Calu3 (cell line): ENCODE data around the gene NUP62. TPM values are rescaled to one million over a fixed set of nuclear protein-coding genes. Genes with fewer than 3 reads are reported as not detected.

Experiments
- BruUV-seq: library from RNA; stranded (reverse); fragments of 400-500 nt; replicated peaks from 2 replicates; lab custom pipeline; 2021; lab: Mats Ljungman, UMichigan
- CTCF ChIA-PET: fragments of 300-600 bp; sonication (Branson Sonifier 250); formaldehyde crosslinking; loops from one replicate; lab custom pipeline; 2022; ENCODE audit warnings: antibody characterized with exemption; lab: Charles Lee
- DNase-seq: peaks from one replicate; pipeline ENCODE4 v3.0.0; 2022
- H3K27ac Mint-ChIP-seq: one replicate; pipeline ENCODE4 v1.8.0; 2022; ENCODE audit warnings: mixed read lengths; ENCODE audit not compliant: unreplicated experiment
- H3K27me3 Mint-ChIP-seq: one replicate; pipeline ENCODE4 v1.8.0; 2022; ENCODE audit warnings: mixed read lengths; ENCODE audit not compliant: unreplicated experiment
- H3K36me3 Mint-ChIP-seq: one replicate; pipeline ENCODE4 v1.8.0; 2022; ENCODE audit warnings: mild to moderate bottlenecking, moderate library complexity, mixed read lengths; ENCODE audit not compliant: insufficient read depth, unreplicated experiment
- H3K4me1 Mint-ChIP-seq: one replicate; pipeline ENCODE4 v1.8.0; 2022; ENCODE audit warnings: mild to moderate bottlenecking, low read depth, mixed read lengths; ENCODE audit not compliant: unreplicated experiment
- H3K4me3 Mint-ChIP-seq: one replicate; pipeline ENCODE4 v1.8.0; 2022; ENCODE audit warnings: mild to moderate bottlenecking, low read depth, moderate library complexity, mixed read lengths; ENCODE audit not compliant: unreplicated experiment
- H3K9me3 Mint-ChIP-seq: one replicate; pipeline ENCODE4 v1.8.0; 2022; ENCODE audit warnings: low read depth, mixed read lengths; ENCODE audit not compliant: unreplicated experiment
- CTCF ChIP-seq: fragments of 200-600 bp; IDR thresholded peaks from one replicate; pipeline ENCODE4 v1.8.0; 2022; ENCODE audit warnings: antibody characterized with exemption; ENCODE audit not compliant: unreplicated experiment
- intact Hi-C: fragments of 100-400 bp; cut with micrococcal nuclease; formaldehyde crosslinking; loops from one replicate; pipeline ENCODE4 v1.10.0; 2022; ENCODE audit not compliant: unreplicated experiment
- total RNA-seq: library from RNA; stranded (reverse); gene quantifications from 2 replicates; pipeline ENCODE4 v1.2.3, GENCODE V29; 2022

Gene NUP62
- total RNA-seq, 1 experiment from 2014 or later, result 124 TPM

GRCh38 chr19:49866933-49867782, 62.1 kb downstream of the NUP62 start, which contains the start of gene PNKP:
Gene PNKP (minus strand): TSS chr19:49867576. CDS start chr19:49867204, 372 bp downstream.
- Mint-ChIP-seq H3K27me3 (no peaks in the 10 kb centered on the region), H3K4me1 (peaks cover 46% of the 10 kb centered on the region), H3K36me3 (peaks cover 5% of the 10 kb centered on the region), H3K27ac (no peak within 1 kb of the TSS), H3K9me3 (no peaks in the 10 kb centered on the region), H3K4me3 (no peak within 1 kb of the TSS)
- TF ChIP-seq CTCF, result no peak
- CTCF ChIA-PET, result interaction anchor here (0.8 kb wide), 2 partner anchors 9 to 54 kb away, joined by 3 read pairs; partner anchors contain the start of gene FUZ
- no TSS peak for BruUV-seq
- intact Hi-C loops, result no loop called here
- DNase-seq, result peak; percentile 96

GRCh38 chr19:49864890-49865289, 64.4 kb downstream of the NUP62 start:
- TF ChIP-seq CTCF, result no peak
- no TSS peak for BruUV-seq
- CTCF ChIA-PET, result interaction anchor here (1.5 kb wide), 1 partner anchor 14 kb away, joined by 3 read pairs; no protein-coding TSS in a partner anchor
- Mint-ChIP-seq H3K4me1 (peaks cover 40% of the 10 kb centered on the region), H3K27ac (peak overlapping the region; percentile 47), H3K27me3 (no peaks in the 10 kb centered on the region), H3K4me3 (peak overlapping the region; percentile 18), H3K36me3 (peaks cover 21% of the 10 kb centered on the region), H3K9me3 (no peaks in the 10 kb centered on the region)
- intact Hi-C loops, result no loop called here
- no peak for DNase-seq

DNA sequence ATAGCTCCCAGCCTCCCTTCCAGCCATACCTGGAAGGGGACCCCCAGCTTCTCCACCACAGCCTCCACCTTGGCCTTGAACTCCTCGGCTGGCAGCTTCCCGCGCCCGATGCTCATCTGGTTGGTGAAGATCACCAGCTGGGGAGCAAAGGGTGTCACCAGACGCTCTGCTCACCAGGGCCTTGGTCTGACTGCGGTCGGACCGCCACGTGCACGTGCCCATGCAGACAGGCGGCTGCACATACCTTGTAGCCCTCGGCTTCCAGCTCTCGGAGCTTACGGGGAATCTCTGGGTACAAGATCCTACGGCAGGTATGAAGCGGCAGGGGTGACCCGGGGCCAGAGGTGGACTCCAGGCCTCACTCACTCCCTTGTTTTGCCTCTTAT, 65.4 kb downstream of the NUP62 start:
- H3K4me1 Mint-ChIP-seq, result peaks cover 38% of the 10 kb centered on the region
- H3K27me3 Mint-ChIP-seq, result no peaks in the 10 kb centered on the region
- H3K4me3 Mint-ChIP-seq, result no peak overlapping the region
- BruUV-seq, result no TSS peak
- intact Hi-C loops, result no loop called here
- no peak for DNase-seq
- TF ChIP-seq CTCF, result no peak
- CTCF ChIA-PET, result no interaction called here
- peaks cover 31% of the 10 kb centered on the region for H3K36me3 Mint-ChIP-seq
- no peaks in the 10 kb centered on the region for H3K9me3 Mint-ChIP-seq
- peak overlapping the region; percentile 47 for H3K27ac Mint-ChIP-seq

DNA sequence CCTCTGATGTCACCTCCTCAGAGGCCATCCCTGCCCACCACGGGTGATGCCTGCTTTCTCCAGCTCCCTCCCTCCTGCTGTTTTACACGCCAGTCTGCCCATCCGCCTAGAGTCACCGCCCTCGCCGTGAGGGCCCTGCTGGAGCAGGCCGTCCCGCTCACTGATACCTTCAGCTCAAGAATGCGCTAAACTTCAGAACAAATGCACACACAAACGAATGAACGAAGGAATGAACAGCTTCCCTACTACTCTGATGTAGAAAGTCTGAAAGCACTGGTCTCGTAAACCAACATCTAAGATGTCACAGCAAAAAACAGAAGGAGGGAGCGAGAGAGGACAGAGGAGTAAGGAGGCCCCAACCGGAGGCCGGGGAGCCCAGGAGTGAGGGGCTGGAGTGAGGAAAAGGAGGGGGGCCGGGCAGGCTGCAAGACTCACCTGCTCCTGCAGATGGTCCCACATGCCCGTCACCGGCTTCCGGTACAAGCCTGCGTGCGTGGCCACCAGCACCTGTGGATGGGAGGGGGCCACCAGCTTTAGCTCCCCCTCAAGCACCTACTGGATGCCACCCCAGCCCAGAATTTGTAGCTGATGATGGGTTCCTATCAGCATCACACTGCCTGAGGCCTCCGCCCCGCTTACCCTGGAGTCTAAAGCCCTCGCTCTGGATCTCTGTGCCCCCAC, 65.9 kb downstream of the NUP62 start:
- peak overlapping the region; percentile 47 for H3K27ac Mint-ChIP-seq
- BruUV-seq, result no TSS peak
- CTCF ChIA-PET, result no interaction called here
- no peak overlapping the region for H3K4me3 Mint-ChIP-seq
- no peak for TF ChIP-seq CTCF
- no peaks in the 10 kb centered on the region for H3K27me3 Mint-ChIP-seq
- H3K36me3 Mint-ChIP-seq, result peaks cover 36% of the 10 kb centered on the region
- DNase-seq, result no peak
- peaks cover 38% of the 10 kb centered on the region for H3K4me1 Mint-ChIP-seq
- H3K9me3 Mint-ChIP-seq, result no peaks in the 10 kb centered on the region
- intact Hi-C loops, result no loop called here
